Measurements from ENCODE around the gene MYO3B.
"Not testable (repeated sequence)": the region's sequence is repeated elsewhere in the genome, so short reads cannot be mapped to it uniquely, and the experiment has no call there.

MYO3B gene

GRCh38 chr2:170212625-170213280 lies 34.8 kb downstream of the MYO3B start:
- no peak for DNase-seq

GRCh38 chr2:170213281-170213625 lies 35.3 kb downstream of the MYO3B start:
- not testable (repeated sequence) for DNase-seq

- no peak for DNase-seq
These were observed 35.7 kb downstream of the MYO3B start for GRCh38 chr2:170213651-170214050.

- no peak for DNase-seq
These were observed 36.5 kb downstream of the MYO3B start for GRCh38 chr2:170214309-170214948.

GRCh38 chr2:170215021-170215420 lies 37.1 kb downstream of the MYO3B start:
- DNase-seq, result no peak

- no peak for DNase-seq
These were observed 38.5 kb downstream of the MYO3B start for GRCh38 chr2:170216428-170216827.

GRCh38 chr2:170216981-170217380 lies 39.0 kb downstream of the MYO3B start:
- DNase-seq, result no peak

GRCh38 chr2:170217778-170218251 lies 39.9 kb downstream of the MYO3B start:
- DNase-seq, result no peak

- no peak for DNase-seq
These were observed 40.5 kb downstream of the MYO3B start for GRCh38 chr2:170218456-170218855.

GRCh38 chr2:170218931-170219330 lies 41.0 kb downstream of the MYO3B start:
- no peak for DNase-seq

- no peak for DNase-seq
These were observed 43.7 kb downstream of the MYO3B start for GRCh38 chr2:170221317-170222288.

- no peak for DNase-seq
These were observed 44.4 kb downstream of the MYO3B start for GRCh38 chr2:170222298-170222697.

GRCh38 chr2:170222842-170223241 lies 44.9 kb downstream of the MYO3B start:
- DNase-seq, result no peak

- DNase-seq, result no peak
These were observed 46.8 kb downstream of the MYO3B start for GRCh38 chr2:170224692-170225294.

- no peak for DNase-seq
These were observed 48.3 kb downstream of the MYO3B start for GRCh38 chr2:170226216-170226615.

GRCh38 chr2:170227507-170227947 lies 49.6 kb downstream of the MYO3B start:
- DNase-seq, result no peak

GRCh38 chr2:170227951-170228350 lies 50.0 kb downstream of the MYO3B start:
- DNase-seq, result no peak

- no peak for DNase-seq
These were observed 50.5 kb downstream of the MYO3B start for GRCh38 chr2:170228429-170228828.

- DNase-seq, result no peak
These were observed 51.2 kb downstream of the MYO3B start for GRCh38 chr2:170229125-170229524.

GRCh38 chr2:170229744-170230143 lies 51.8 kb downstream of the MYO3B start:
- DNase-seq, result no peak

GRCh38 chr2:170235860-170236679 lies 58.1 kb downstream of the MYO3B start:
- no peak for DNase-seq

GRCh38 chr2:170236680-170237047 lies 58.7 kb downstream of the MYO3B start:
- no peak for DNase-seq

Data from activated effector memory CD4-positive, alpha-beta T cell treated with anti-CD3 and anti-CD28 coated beads, Interleukin-2, amount 50 U/mL, for 16 hours (primary cell).